ENCODE data around the gene NEDD9.

Gene NEDD9

DNA sequence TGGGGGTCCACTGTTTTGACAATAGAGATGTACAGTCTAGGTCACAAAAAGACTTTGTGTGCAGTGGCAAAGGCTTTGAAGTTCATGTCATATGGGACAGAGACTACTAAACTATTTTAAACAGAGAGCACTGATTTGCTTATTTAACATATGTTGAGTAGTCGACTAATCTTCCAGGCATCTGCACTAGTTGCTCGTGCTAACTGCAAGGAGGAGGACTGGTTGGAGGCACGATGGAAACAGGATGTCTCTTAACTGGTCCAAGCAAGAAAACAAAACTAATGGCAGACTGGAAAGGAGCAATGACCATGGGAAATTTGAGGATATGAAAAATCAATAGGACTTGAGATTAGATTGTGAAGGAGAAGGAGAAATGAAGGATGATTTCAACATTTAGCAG, 92.4 kb downstream of the NEDD9 start:
- peaks cover 7% of the 10 kb centered on the region for H3K4me1 ChIP-seq (ENCODE audit: control insufficient read depth, low read depth, low read length)
- H3K9ac ChIP-seq (ENCODE audit: low read length), result no peak overlapping the region
- no peak overlapping the region for H3K27ac ChIP-seq (ENCODE audit: low read length)

DNA sequence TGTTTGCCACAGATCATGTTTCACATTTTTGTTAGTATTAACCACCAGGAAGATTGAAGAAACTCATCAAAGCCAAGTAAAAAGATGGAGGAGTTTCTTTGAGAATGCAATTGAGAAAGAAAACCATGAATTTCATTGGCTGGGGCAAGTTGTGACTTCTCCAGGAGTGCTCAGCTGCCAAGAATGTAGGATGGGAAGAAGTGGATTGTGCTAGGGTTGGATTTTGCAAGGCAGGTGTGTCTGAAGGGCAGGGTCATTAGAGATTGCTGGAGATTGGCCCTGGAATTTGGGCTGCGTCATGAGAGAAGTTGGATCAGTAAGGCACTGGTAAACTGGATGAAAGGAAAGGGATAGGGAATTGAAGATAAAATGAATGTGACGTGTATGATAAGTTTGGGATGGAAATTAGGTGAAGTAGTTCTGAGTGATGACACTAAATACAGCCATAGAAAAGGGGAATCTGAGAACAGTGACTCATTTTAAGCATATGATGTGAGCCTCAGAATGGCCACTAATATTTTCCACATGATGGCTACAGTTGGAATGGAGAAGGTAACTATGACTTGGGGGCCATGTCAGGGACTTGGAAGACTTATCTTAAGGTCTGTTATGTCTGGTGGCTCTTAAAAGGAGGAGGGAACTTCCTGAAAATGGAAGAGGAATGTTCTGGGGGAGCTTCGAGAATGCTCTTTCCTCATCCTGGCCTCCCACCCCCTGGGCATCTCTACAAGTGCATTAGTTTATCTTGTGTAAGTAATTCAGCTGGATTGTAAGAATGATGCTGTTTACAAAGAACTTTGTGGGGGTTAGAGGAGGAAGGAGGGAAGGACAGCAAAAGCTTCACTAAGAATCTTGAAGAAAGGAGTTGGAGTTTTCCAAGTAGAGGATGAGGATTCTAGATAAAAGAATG, 93.2 kb downstream of the NEDD9 start:
- no peak overlapping the region for H3K4me3 ChIP-seq (ENCODE audit: low read length)
- peaks cover 7% of the 10 kb centered on the region for H3K4me1 ChIP-seq (ENCODE audit: control insufficient read depth, low read depth, low read length)
- no peak overlapping the region for H3K9ac ChIP-seq (ENCODE audit: low read length)
- H3K9me3 ChIP-seq (ENCODE audit: control insufficient read depth, low read depth, low read length), result no peaks in the 10 kb centered on the region
- H3K27me3 ChIP-seq (ENCODE audit: control insufficient read depth, insufficient read depth, low read length), result no peaks in the 10 kb centered on the region
- peaks cover 9% of the 10 kb centered on the region for H3K36me3 ChIP-seq (ENCODE audit: control insufficient read depth, low read depth, low read length)
- no peak overlapping the region for H3K27ac ChIP-seq (ENCODE audit: low read length)

More for the DNA sequence above, 92.4 kb downstream of the NEDD9 start:
- Histone ChIP-seq H3K27me3 (ENCODE audit: control insufficient read depth, insufficient read depth, low read length) (no peaks in the 10 kb centered on the region), H3K4me3 (ENCODE audit: low read length) (no peak overlapping the region), H3K9me3 (ENCODE audit: control insufficient read depth, low read depth, low read length) (no peaks in the 10 kb centered on the region), H3K36me3 (ENCODE audit: control insufficient read depth, low read depth, low read length) (peaks cover 5% of the 10 kb centered on the region)

- no peak overlapping the region for H3K4me3 ChIP-seq (ENCODE audit: low read length)
- H3K27me3 ChIP-seq (ENCODE audit: control insufficient read depth, insufficient read depth, low read length), result no peaks in the 10 kb centered on the region
- H3K9ac ChIP-seq (ENCODE audit: low read length), result no peak overlapping the region
- H3K27ac ChIP-seq (ENCODE audit: low read length), result no peak overlapping the region
- H3K4me1 ChIP-seq (ENCODE audit: control insufficient read depth, low read depth, low read length), result peaks cover 7% of the 10 kb centered on the region
- H3K36me3 ChIP-seq (ENCODE audit: control insufficient read depth, low read depth, low read length), result peaks cover 9% of the 10 kb centered on the region
- H3K9me3 ChIP-seq (ENCODE audit: control insufficient read depth, low read depth, low read length), result no peaks in the 10 kb centered on the region
Observed at GRCh38 chr6:11136809-11137208, 95.7 kb downstream of the NEDD9 start.

Data from iPS-18a (cell line).